Trophoblast cell (in vitro differentiated cells and primary cell): ENCODE measurements around the gene CELA2B.
"Not testable (repeated sequence)": the region's sequence is repeated elsewhere in the genome, so short reads cannot be mapped to it uniquely, and the experiment has no call there.

Experiments used
- DNase-seq, 2 donors: peaks; one replicate each; pipeline ENCODE4 v3.0.0-alpha.2; 2016
- H2AFZ ChIP-seq: 2 replicates; pipeline ENCODE4 v1.6.1; 2013; ENCODE audit warnings: low read length, moderate library complexity, mild to moderate bottlenecking; ENCODE audit not compliant: insufficient read depth, poor library complexity
- H2AK5ac ChIP-seq: 2 replicates; pipeline ENCODE4 v1.6.1; 2013; ENCODE audit warnings: mild to moderate bottlenecking, low read length
- H2BK120ac ChIP-seq: 2 replicates; pipeline ENCODE4 v1.6.1; 2013; ENCODE audit warnings: low read length, mild to moderate bottlenecking, moderate library complexity; ENCODE audit not compliant: insufficient read depth, poor library complexity
- H2BK12ac ChIP-seq: 2 replicates; pipeline ENCODE4 v1.6.1; 2013; ENCODE audit warnings: mild to moderate bottlenecking, low read length, moderate library complexity
- H2BK5ac ChIP-seq: 2 replicates; pipeline ENCODE4 v1.6.1; 2013; ENCODE audit warnings: low read length, low read depth, moderate library complexity, mild to moderate bottlenecking; ENCODE audit not compliant: poor library complexity
- H3K14ac ChIP-seq: 2 replicates; pipeline ENCODE4 v1.6.1; 2013; ENCODE audit warnings: mild to moderate bottlenecking, low read length
- H3K18ac ChIP-seq: 2 replicates; pipeline ENCODE4 v1.6.1; 2013; ENCODE audit warnings: mild to moderate bottlenecking, low read length
- H3K23ac ChIP-seq: 2 replicates; pipeline ENCODE4 v1.6.1; 2013; ENCODE audit warnings: low read length
- H3K27ac ChIP-seq: 2 replicates; pipeline ENCODE4 v1.5.1; 2013; ENCODE audit warnings: low read depth, mild to moderate bottlenecking, inconsistent platforms, low read length, moderate library complexity
- H3K27me3 ChIP-seq: 2 replicates; pipeline ENCODE4 v1.6.1; 2013; ENCODE audit warnings: inconsistent platforms, mild to moderate bottlenecking, low read length, moderate library complexity; ENCODE audit not compliant: insufficient read depth
- H3K36me3 ChIP-seq, 2 experiments: 1 replicate in 1 of 2; 2 replicates in 1 of 2; pipeline ENCODE4 v1.6.1; 2013; ENCODE audit warnings: low read length in 2 of 2, mild to moderate bottlenecking in 2 of 2, moderate library complexity in 1 of 2; ENCODE audit not compliant: insufficient read depth in 2 of 2, control insufficient read depth in 1 of 2
- H3K4ac ChIP-seq: 2 replicates; pipeline ENCODE4 v1.6.1; 2013; ENCODE audit warnings: low read depth, mild to moderate bottlenecking, low read length, moderate library complexity
- H3K4me1 ChIP-seq, 2 experiments: 1 replicate in 1 of 2; 2 replicates in 1 of 2; pipeline ENCODE4 v1.6.1; 2013; ENCODE audit warnings: low read length in 2 of 2, mild to moderate bottlenecking in 2 of 2, moderate library complexity in 1 of 2; ENCODE audit not compliant: insufficient read depth in 2 of 2, control insufficient read depth in 1 of 2
- H3K4me2 ChIP-seq: 2 replicates; pipeline ENCODE4 v1.6.1; 2013; ENCODE audit warnings: inconsistent platforms, mild to moderate bottlenecking, low read length, moderate library complexity
- H3K4me3 ChIP-seq: 2 replicates; pipeline ENCODE4 v1.5.1; 2013; ENCODE audit warnings: mild to moderate bottlenecking, low read depth, low read length, inconsistent platforms
- H3K79me1 ChIP-seq: one replicate; pipeline ENCODE4 v1.6.1; 2013; ENCODE audit warnings: low read length
- H3K79me2 ChIP-seq: 2 replicates; pipeline ENCODE4 v1.6.1; 2013; ENCODE audit warnings: low read length, mild to moderate bottlenecking; ENCODE audit not compliant: control insufficient read depth, insufficient read depth, poor library complexity
- H3K9ac ChIP-seq: 2 replicates; pipeline ENCODE4 v1.6.1; 2013; ENCODE audit warnings: mild to moderate bottlenecking, low read length
- H3K9me3 ChIP-seq: 2 replicates; pipeline ENCODE4 v1.6.1; 2013; ENCODE audit warnings: low read depth, mild to moderate bottlenecking, control low read depth, inconsistent platforms, low read length; ENCODE audit not compliant: insufficient read depth
- H4K12ac ChIP-seq: 2 replicates; pipeline ENCODE4 v1.6.1; 2013; ENCODE audit warnings: low read depth, mild to moderate bottlenecking, low read length, moderate library complexity
- H4K8ac ChIP-seq: 2 replicates; pipeline ENCODE4 v1.6.1; 2013; ENCODE audit warnings: low read depth, mild to moderate bottlenecking, low read length, moderate library complexity
- H4K91ac ChIP-seq: one replicate; pipeline ENCODE4 v1.6.1; 2013; ENCODE audit warnings: low read depth, mild to moderate bottlenecking, low read length, moderate library complexity
- WGBS: extraction: QIAGEN DNeasy Blood & Tissue Kit; methylation state at CpG from one replicate; pipeline ENCODE4 v1.1.7; 2013; ENCODE audit warnings: missing lambda C conversion rate; ENCODE audit not compliant: insufficient read length, insufficient coverage; ENCODE audit errors: extremely low coverage; 5-methylcytosine and 5-hydroxymethylcytosine counted together

CELA2B gene

DNA sequence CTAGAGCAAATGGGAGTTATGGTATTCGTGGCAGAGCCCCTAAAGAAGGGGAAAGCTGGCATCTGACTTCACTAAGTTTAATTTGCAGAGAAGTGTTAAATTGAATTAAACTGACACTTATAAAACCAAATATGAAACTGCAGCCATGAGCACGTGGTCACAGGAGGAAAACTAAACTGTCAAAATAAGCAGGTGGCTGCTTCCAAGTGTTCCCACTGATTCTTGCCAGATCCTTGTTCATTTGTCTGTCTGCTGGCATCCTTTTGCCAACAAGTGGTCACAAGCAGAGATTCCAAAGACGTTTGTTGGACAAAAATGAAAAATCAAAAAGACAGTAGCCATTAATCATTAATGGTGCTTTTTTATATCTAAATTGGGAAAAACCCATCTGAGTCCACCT lies 6.5 kb upstream of the CELA2B start:
- WGBS = no CpG with 5 or more reads among the region's 3 CpGs
- Histone ChIP-seq H3K79me2 (no peaks in the 10 kb centered on the region), H2AFZ (no peak overlapping the region), H2BK12ac (no peak overlapping the region), H4K12ac (no peak overlapping the region), H3K27ac (no peak overlapping the region), H3K14ac (no peak overlapping the region), H3K27me3 (no peaks in the 10 kb centered on the region), H2BK120ac (no peak overlapping the region), H2AK5ac (no peak overlapping the region), H3K4me3 (no peak overlapping the region), H3K36me3 (no peaks in the 10 kb centered on the region), H3K4me2 (no peak overlapping the region), H4K91ac (no peak overlapping the region), H3K23ac (no peak overlapping the region), H3K4me1 (no peaks in the 10 kb centered on the region), H3K18ac (no peak overlapping the region), H3K79me1 (no peaks in the 10 kb centered on the region), H2BK5ac (no peak overlapping the region), H3K4ac (no peak overlapping the region), H3K9ac (no peak overlapping the region), H3K9me3 (peaks cover 3% of the 10 kb centered on the region), H4K8ac (no peak overlapping the region)
- DNase-seq = no peak

DNA sequence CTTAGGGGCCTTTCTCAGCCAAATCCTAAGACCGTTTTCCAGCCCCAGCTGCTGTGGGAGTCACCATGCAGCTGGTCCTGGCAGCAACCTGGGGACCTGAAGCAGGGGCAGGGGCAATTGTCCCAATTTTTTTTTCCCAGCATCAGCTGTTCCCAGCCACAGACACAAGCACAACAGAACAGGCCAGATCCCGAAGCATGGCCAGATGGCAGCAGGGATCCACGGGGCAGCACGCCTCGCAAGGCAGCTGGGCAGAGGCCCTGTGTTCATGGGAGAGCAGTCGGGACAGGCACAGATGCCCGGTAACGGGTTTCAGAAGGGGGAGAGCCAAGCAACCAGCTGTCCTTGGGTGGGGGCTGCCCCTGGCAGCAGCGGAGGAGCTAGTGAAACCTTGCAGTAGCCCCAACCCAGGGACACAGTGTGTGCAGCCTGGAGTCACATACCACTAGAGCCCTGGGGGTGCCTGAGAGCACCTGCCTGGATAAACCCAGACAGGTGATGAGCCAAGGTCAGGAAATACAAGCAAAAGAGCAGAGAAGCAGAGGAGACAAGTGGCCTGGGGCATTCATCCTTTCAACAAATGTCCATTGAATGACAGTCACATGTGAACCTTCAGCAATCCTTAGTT lies 6.0 kb upstream of the CELA2B start:
- H3K4me2 ChIP-seq, H3K9me3 ChIP-seq, H3K27me3 ChIP-seq, H3K4me1 ChIP-seq, H3K14ac ChIP-seq, H3K4ac ChIP-seq, H2AK5ac ChIP-seq, H3K79me1 ChIP-seq, H2BK12ac ChIP-seq, H4K91ac ChIP-seq, H2BK5ac ChIP-seq, H2AFZ ChIP-seq, H3K79me2 ChIP-seq, H2BK120ac ChIP-seq, H3K27ac ChIP-seq, H3K4me3 ChIP-seq, H4K12ac ChIP-seq, H3K18ac ChIP-seq, H4K8ac ChIP-seq, H3K9ac ChIP-seq, H3K23ac ChIP-seq, DNase-seq, H3K36me3 ChIP-seq: not testable (repeated sequence)
- no CpG with 5 or more reads among the region's 9 CpGs for WGBS

DNA sequence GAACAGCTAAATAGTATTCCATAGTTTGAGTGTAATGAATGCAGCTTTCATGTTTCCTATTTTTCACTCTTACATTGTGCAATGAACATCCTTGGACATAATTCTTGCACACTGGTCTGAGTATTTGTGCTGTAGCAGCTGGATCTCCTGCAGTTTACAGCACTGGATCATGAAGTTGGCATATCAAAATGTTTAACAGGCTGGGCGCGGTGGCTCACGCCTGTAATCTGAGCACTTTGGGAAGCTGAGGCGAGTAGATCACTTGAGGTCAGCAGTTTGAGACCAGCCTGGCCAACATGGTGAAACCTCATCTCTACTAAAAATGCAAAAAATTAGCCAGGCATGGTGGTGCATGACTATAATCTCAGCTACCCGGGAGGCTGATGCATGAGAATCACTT lies 4.8 kb upstream of the CELA2B start:
- H2BK12ac ChIP-seq, H3K4me1 ChIP-seq, H3K4me3 ChIP-seq, H3K36me3 ChIP-seq, H3K23ac ChIP-seq, H2BK5ac ChIP-seq, H2AK5ac ChIP-seq, H4K8ac ChIP-seq, H3K27me3 ChIP-seq, H4K91ac ChIP-seq, H2BK120ac ChIP-seq, H2AFZ ChIP-seq, H3K9me3 ChIP-seq, H3K4me2 ChIP-seq, DNase-seq, H3K18ac ChIP-seq, H3K14ac ChIP-seq, H3K4ac ChIP-seq, H3K79me1 ChIP-seq, H4K12ac ChIP-seq, H3K79me2 ChIP-seq, H3K27ac ChIP-seq, H3K9ac ChIP-seq: not testable (repeated sequence)
- no CpG with 5 or more reads among the region's 5 CpGs for WGBS

DNA sequence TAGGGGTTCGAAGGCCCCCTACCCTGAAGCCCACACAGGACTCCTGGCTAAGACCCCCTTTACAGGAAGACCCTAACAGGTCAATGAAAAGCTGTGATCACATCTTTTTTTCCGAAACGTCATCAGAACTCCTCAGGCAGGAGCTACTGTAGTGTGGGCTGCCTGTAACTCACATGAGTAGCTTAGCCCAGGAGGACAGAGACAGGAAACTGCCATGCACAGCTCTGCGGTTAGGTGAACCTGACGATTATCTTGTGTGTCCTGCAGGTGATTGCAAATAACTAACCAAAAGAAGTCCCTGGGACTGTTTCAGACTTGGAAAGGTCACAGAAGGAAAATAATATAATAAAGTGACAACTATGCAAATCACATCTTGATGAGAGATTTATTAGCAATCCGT lies 4.2 kb upstream of the CELA2B start:
- H3K36me3 ChIP-seq, H3K4me3 ChIP-seq, H2BK12ac ChIP-seq, H2AK5ac ChIP-seq, H3K4me1 ChIP-seq, H3K27me3 ChIP-seq, H3K4ac ChIP-seq, H2AFZ ChIP-seq, H3K79me2 ChIP-seq, H3K9me3 ChIP-seq, H3K14ac ChIP-seq, H4K12ac ChIP-seq, H3K79me1 ChIP-seq, H3K23ac ChIP-seq, H2BK5ac ChIP-seq, H4K8ac ChIP-seq, H4K91ac ChIP-seq, H3K9ac ChIP-seq, H2BK120ac ChIP-seq, H3K27ac ChIP-seq, H3K4me2 ChIP-seq, H3K18ac ChIP-seq, DNase-seq: not testable (repeated sequence)
- WGBS = no CpG with 5 or more reads among the region's 6 CpGs
